Effector CD4-positive, alpha-beta T cell (primary cell): ENCODE data around the gene SCLY.

Experiments
- DNase-seq: peaks from one replicate; pipeline ENCODE4 v3.0.0-alpha.2; 2020

The SCLY gene

GRCh38 chr2:238128534-238129001 is 67.8 kb downstream of the SCLY start:
- no peak for DNase-seq

DNA sequence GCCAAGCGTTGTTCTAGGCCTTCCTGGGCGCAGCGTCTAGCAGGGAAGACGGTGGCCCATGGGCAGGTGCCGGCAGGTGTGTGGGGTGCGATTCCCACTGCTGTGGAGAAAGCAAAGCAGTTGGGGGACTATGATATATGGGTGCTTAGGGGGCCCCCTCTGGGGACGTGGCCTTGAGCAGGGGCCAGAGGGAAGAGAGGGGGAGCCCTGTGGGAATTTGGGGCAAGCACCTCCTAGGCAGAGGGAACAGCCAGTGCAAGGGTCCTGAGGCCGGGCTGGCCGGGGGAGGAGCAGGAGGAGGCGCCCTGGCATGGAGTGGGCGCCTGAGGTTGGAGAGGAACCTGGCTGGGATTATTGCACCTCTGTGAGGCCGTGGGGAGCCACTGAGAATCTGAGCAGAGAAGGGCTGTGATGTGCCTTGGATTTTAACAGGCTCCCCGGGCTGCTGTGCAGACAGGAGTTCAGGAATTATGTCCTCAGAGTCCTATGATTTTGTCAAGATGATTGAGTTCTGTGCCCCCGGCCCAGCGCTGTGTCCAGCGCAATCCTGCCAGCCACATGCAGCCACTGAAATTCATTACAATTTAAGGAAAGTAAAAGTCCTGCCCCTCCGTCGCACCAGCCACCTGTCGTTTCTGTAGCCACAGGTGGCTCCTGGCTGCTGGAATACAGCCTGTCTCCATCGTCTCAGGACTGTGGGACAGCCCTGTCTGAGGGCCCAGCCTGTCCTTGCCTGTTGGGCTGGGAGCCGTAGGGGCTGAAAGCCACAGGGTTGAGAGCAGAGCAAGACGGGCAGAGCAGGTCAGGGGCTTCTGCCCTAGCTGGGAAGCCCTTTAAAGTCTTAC is 68.6 kb downstream of the SCLY start:
- no peak for DNase-seq

DNA sequence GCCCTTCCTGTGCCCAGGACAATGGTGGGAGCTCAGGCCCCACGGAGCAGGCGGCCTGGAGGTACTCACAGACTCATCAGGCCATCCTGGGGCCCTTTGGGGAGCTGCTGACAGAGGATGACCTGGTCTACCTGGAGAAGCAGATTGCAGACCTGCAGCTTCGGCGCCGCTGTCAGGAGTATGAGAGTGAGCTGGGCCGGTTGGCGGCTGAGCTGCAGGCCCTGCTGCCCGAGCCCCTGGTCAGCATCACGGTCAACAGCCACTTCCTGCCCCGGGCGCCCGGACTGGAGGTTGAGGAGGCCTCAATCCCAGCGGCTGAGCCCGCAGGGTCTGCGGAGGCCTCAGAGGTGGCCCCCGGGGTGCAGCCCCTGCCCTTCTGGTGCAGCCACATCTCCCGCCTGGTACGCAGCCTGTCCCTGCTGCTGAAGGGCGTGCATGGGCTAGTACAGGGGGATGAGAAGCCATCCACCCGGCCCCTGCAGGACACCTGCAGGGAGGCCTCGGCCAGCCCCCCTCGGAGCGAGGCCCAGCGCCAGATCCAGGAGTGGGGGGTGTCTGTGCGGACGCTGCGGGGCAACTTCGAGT is 69.4 kb downstream of the SCLY start:
- no peak for DNase-seq

GRCh38 chr2:238130696-238131628 is 70.2 kb downstream of the SCLY start:
- no peak for DNase-seq

GRCh38 chr2:238131761-238132462 is 71.1 kb downstream of the SCLY start:
- no peak for DNase-seq

DNA sequence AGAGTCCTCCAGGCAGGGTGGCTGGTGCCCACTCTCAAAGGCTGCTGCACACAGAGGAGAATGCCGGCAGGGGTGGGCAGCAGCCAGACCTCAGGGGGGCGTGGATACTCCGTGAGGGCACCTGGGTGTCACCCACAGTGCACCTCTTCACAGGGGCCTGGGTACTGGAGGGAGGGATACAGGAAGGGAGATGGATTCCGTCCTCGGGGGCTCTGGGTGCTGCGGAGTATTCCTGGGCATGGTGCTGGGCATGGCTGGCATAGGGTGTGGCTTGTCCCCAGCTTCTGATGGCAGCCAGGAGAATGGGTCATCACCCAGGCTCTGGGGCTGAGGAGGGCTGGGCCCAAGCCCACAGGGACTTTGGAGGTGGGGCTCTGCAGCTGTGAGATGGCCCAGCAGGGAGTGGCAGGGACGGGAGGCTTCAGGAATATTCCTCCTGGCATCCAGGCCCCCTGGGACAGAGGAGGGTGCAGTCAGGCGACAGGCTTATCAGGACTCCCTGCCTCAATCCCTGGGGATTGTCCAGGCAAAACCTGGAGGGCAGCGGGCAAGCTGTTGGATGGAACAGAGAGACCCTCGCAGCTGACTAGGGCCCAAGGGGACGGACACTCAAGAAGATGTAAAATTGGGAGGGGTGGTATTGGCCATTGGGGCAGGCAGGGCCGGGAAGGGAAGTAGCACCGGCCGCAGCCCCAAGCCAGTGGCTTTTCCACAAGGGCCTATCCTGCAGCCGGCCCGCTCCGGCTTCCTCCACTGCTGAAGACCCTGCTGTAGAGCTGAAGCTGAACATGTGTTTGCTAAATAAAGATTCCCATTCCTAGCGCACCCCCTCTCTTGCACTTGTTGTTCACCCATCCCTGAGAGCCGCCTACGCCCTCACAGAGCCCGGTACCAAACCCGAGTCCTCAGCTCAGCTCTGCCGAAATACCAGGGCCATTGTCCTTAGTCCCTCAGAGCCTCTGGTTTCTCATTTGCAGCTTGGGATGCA is 72.0 kb downstream of the SCLY start:
- DNase-seq = no peak

- DNase-seq = no peak
These were observed 72.9 kb downstream of the SCLY start for GRCh38 chr2:238133499-238134392.

DNA sequence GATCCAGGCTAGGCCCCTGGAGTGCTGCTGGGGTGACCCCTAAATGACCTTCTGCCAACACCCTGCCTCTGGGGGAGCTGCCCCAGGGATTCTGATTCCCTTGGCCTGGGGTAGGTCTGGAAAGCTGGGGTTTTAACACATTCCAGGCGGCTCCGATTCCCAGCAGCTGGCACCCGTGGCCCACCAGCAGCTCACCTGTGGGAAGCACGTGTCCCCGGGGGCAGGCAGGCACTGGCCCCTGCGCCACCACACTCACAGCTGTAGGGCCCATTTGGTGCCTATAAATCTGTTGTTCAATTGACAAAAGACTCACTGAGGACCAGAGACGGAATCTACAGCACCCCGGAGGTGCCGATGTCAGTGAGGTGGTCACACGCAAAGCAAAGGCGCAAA is 73.6 kb downstream of the SCLY start:
- no peak for DNase-seq

GRCh38 chr2:238135601-238136150 is 74.9 kb downstream of the SCLY start:
- DNase-seq = no peak

- DNase-seq = no peak
These were observed 76.2 kb downstream of the SCLY start for GRCh38 chr2:238136820-238137537.

GRCh38 chr2:238137885-238138284 is 77.1 kb downstream of the SCLY start:
- DNase-seq = no peak

DNA sequence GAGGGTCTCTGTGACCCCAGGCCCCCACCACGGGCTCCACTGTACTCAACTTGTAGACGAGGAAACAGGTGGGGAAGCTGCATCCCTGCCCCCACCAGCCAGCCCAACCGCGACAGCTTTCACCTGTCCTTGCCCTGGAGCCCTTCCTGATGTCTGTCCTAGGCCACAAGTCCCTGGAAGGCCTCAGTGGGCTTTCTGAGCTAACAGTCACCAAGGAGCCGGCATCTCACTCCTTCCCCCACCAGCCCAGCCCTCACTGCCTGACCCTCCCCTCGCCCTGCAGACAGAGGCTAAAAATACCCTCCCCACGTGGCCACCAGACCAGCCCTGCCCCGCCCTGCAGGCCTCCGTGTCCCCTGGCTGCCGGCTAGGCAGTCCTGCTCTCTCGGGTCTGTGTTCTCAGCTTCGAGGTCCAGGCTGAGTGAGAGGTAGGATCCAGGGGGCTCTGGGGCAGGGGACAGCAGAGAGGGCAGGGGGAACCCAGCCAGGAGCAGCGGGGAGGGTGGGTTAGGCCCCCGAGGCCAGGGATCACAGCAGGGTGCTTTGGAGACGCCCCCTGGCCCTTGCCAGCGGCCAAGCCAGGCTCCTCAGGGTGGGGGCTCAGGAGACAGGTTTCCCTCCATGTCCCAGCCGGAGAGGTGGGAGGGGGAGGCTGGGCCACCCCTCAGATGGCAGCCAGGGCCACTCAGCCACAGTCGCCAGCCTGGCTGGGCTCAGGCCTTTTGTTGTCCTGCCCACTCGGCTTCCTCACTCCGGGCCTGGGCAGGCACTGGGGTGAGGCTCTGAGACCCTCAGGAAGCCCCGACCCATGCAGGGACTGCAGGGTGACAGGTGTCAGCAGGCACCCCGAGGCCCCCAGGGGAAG is 77.8 kb downstream of the SCLY start, which contains the start of gene KLHL30:
Gene KLHL30 (plus strand): TSS at position 338 of the 865 bp plus-strand sequence. CDS start 2,087 bp downstream, outside the sequence.
- DNase-seq = no peak

DNA sequence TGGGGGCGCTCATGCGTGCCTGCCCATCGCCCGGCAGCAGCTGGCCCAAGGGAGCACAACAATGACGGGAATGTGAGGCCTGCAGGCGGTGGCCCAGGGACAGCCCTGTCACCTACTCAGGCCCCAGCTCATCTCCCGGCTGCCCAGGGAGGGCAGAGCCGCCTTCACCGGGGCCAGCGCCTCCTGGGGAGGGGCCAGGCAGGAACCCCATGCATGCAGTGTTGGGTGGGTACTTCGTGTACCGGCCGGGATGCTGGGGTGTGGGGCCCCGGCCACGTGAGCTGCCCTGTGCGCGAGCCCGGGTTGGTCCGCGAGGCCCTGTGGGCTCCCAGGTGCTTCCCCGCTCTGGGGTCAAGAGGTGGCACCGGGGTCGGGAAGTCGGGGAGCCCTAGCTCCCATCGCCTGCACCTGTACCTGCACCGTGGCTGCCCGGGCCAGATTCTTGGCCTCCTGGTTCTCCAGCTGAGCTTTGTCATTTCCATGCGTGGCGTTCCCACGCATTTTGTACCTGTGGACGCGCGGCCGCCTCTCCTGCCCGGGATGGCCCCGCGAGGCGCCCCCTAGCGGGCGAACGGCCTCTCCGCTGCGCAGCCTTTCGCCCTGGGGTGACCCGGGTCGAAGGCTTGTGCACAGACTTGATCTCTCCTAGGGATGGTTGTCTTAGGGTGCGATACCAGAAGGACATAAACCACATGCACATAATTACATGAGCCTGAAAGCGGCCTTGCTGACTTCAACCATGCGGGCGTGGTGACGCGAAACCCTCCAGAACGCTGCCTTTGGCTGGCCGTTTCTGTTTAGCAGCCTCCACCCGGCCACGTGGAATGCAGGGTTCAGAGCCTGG is 78.6 kb downstream of the SCLY start:
- no peak for DNase-seq

DNA sequence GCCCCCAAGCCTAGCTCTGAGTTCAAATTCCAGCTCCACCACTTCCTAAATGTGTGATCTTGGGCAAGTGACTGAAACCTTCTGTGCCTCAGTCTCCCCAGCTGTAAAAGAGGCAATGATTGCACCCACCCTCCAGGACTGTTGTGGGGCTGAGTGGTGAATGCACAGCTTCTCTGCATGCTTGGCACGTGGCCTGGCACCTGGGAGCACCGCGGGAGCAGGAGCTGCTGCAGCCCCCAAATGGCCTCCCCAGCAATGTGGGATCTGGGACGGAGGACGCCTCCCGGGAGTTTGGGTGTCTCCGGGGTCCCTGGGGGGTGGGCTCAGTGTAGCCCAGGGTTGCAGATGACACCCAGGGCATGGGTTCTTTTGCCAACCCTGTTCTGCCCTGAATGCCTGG is 79.2 kb downstream of the SCLY start:
- DNase-seq = no peak

DNA sequence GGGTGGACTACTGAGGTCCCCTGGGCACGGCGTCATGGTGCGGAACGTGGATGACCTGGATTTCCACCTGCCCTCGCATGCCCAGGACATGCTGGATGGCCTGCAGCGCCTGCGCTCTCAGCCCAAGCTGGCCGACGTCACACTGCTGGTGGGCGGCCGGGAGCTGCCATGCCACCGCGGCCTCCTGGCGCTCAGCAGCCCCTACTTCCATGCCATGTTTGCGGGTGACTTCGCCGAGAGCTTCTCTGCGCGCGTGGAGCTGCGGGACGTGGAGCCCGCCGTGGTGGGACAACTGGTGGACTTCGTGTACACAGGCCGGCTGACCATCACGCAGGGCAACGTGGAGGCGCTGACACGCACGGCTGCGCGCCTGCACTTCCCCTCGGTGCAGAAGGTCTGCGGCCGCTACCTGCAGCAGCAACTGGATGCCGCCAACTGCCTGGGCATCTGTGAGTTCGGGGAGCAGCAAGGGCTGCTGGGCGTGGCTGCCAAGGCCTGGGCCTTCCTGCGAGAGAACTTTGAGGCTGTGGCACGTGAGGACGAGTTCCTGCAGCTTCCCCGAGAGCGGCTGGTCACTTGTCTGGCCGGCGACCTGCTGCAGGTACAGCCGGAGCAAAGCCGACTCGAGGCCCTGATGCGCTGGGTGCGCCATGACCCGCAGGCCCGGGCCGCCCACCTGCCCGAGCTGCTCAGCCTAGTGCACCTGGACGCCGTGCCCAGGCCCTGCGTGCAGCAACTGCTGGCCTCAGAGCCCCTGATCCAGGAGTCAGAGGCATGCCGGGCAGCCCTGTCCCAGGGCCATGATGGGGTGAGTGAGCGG is 80.1 kb downstream of the SCLY start:
- no peak for DNase-seq
